ENCODE measurements around the gene SLMAP. TPM values are rescaled to one million over a fixed set of nuclear protein-coding genes. Genes with fewer than 3 reads are reported as not detected.
"Not testable (repeated sequence)": the region's sequence is repeated elsewhere in the genome, so short reads cannot be mapped to it uniquely, and the experiment has no call there.

The SLMAP gene
- total and polyA plus RNA-seq, 2 of the 13 experiments (the other 11 are each of a cell fraction or from before 2014, with no cell fraction given): 24.0 to 48.3 TPM

- TF ChIP-seq REL (CRISPR knock-in tag; conservative IDR thresholded peaks at IDR 0.05): no peak
- no peak for TF ChIP-seq FOXA3 (CRISPR knock-in tag; IDR thresholded peaks at IDR 0.05)
- no peak for TF ChIP-seq TAF1 (CRISPR knock-in tag; IDR thresholded peaks at IDR 0.05)
- no peak for TF ChIP-seq KAT8 (CRISPR knock-in tag; IDR thresholded peaks at IDR 0.05)
- no peak for TF ChIP-seq FUBP1 (CRISPR knock-in tag; IDR thresholded peaks at IDR 0.05; ENCODE audit: borderline replicate concordance)
Measured at GRCh38 chr3:57876632-57877031, 120.5 kb downstream of the SLMAP start (continued).

DNA sequence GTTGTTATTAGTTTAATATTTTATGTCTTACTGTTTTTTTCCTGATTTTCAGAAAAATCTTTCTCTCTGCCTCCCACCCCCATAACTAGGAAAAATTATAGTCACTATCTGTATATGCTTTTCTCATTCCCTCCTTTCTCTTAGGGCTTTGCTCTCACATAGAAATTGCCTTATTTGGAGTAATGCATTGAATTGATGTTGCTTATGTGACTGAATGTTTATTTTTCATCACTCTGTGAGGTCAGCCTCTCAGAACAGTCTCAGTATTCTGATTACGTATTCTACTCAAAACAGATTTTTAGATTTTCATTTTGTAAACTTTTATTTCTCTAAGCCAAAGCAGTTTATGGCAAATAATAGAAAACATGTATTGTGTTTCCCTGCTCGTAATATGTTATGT, 121.0 kb downstream of the SLMAP start:
- no peak overlapping the region for H3K4me2 ChIP-seq (ENCODE audit: low read depth, low read length)
- FAIRE-seq (no peak), ATAC-seq (no peak), DNase-seq (ENCODE audit: low spot score) (no peak)
- no TSS peak for BruUV-seq (replicated peaks)
- no peak overlapping the region for H2AFZ ChIP-seq (ENCODE audit: low read length)
- in situ Hi-C loops (cut with HindIII; ENCODE audit: extremely low pct_ligation_motif_present, low pct_unique_long_range_greater_than_20kb) (no loop called here), intact Hi-C loops (cut with micrococcal nuclease; ENCODE audit: unreplicated experiment) (no loop called here)
- 95% methylated on average over 2 of the region's 2 CpGs for WGBS (ENCODE audit: low lambda C conversion rate)
- H3K4me3 ChIP-seq (replicated peaks in 1 of 3; ENCODE audit: insufficient read depth in 1 of 3, low read depth in 2 of 3, low read length in 3 of 3): no peak overlapping the region
- ChIA-PET POLR2A (no interaction called here), CTCF (ENCODE audit: low intra/inter-chr PET ratio, low total read pairs) (no interaction called here)
- no peaks in the 10 kb centered on the region for H4K20me1 ChIP-seq (ENCODE audit: insufficient read depth, low read length)
- H3K27me3 ChIP-seq (ENCODE audit: control insufficient read depth in 1 of 2, insufficient read depth in 2 of 2, low read length in 2 of 2): no peaks in the 10 kb centered on the region
- H3K4me1 ChIP-seq (ENCODE audit: insufficient read depth, low read length): no peaks in the 10 kb centered on the region
- TF ChIP-seq KMT2A (CRISPR knock-in tag; IDR thresholded peaks at IDR 0.05): no peak
- H3K79me2 ChIP-seq (ENCODE audit: insufficient read depth, low read length): no peaks in the 10 kb centered on the region
- no peaks in the 10 kb centered on the region for H3K9me3 ChIP-seq (ENCODE audit: low read length)
- no peak overlapping the region for H3K9ac ChIP-seq (ENCODE audit: insufficient read depth, low read depth, low read length)
- H3K27ac ChIP-seq (ENCODE audit: extremely low read length, insufficient read depth, low read length): no peak overlapping the region
- peaks cover 4 to 6% of the 10 kb centered on the region in 2 experiments; a peak in 4 of 5 replicates for H3K36me3 ChIP-seq (replicated peaks in 1 of 2; ENCODE audit: control insufficient read depth in 1 of 2, insufficient read depth in 2 of 2, low read length in 2 of 2)

DNA sequence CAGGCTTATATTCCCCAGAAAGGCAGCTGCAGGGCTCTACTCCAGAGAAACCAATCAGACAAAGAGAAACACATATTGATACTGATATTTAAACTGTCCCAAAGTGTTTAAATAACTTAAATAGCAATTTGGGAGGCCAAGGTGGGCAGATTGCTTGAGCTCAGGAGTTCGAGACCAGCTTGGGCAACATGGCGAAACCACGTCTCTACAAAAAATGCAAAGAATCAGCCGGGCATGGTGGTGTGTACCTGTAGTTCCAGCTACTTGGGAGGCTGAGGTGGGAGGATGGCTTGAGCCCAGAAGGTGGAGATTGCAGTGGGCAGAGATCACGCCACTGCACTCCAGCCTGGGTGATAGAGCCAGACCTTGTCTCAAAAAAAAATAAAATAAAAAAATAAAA, 128.3 kb downstream of the SLMAP start:
- H3K4me2 ChIP-seq (ENCODE audit: low read depth, low read length); H3K4me3 ChIP-seq (replicated peaks in 1 of 3; ENCODE audit: insufficient read depth in 1 of 3, low read depth in 2 of 3, low read length in 3 of 3); ATAC-seq; H2AFZ ChIP-seq (ENCODE audit: low read length); H3K27me3 ChIP-seq (ENCODE audit: control insufficient read depth in 1 of 2, insufficient read depth in 2 of 2, low read length in 2 of 2); intact Hi-C loops (cut with micrococcal nuclease; ENCODE audit: unreplicated experiment); POLR2A ChIA-PET; H4K20me1 ChIP-seq (ENCODE audit: insufficient read depth, low read length); H3K27ac ChIP-seq (ENCODE audit: extremely low read length, insufficient read depth, low read length); in situ Hi-C loops (cut with HindIII; ENCODE audit: extremely low pct_ligation_motif_present, low pct_unique_long_range_greater_than_20kb); H3K9ac ChIP-seq (ENCODE audit: insufficient read depth, low read depth, low read length); DNase-seq (ENCODE audit: low spot score); CTCF ChIA-PET (ENCODE audit: low intra/inter-chr PET ratio, low total read pairs); BruUV-seq (replicated peaks); H3K9me3 ChIP-seq (ENCODE audit: low read length); H3K79me2 ChIP-seq (ENCODE audit: insufficient read depth, low read length); H3K4me1 ChIP-seq (ENCODE audit: insufficient read depth, low read length); FAIRE-seq: not testable (repeated sequence)
- 92% methylated on average over 5 of the region's 5 CpGs for WGBS (ENCODE audit: low lambda C conversion rate)
- H3K36me3 ChIP-seq (replicated peaks in 1 of 2; ENCODE audit: control insufficient read depth in 1 of 2, insufficient read depth in 2 of 2, low read length in 2 of 2): peaks cover 0 to 17% of the 10 kb centered on the region in 2 experiments; a peak in 3 of 5 replicates
